Sigmoid colon (tissue), 7 donors: Measurements from ENCODE around the gene BHLHA9. TPM values are rescaled to one million over a fixed set of nuclear protein-coding genes. Genes with fewer than 3 reads are reported as not detected.

Source experiments
- DNase-seq: peaks from one replicate; pipeline ENCODE4 v3.0.0-alpha.2; 2019
- H3K27ac ChIP-seq, 4 donors: fragments of 200-600 bp; sonication (generic); one replicate each; pipeline ENCODE4 v1.5.1; 2016 to 2019; ENCODE audit warnings: mild to moderate bottlenecking in 1 of 4
- H3K27me3 ChIP-seq, 3 donors: fragments of 200-600 bp; sonication (generic); one replicate each; pipeline ENCODE4 v1.5.1; 2019; ENCODE audit warnings: mild to moderate bottlenecking in 1 of 3
- H3K36me3 ChIP-seq, 4 donors: fragments of 200-600 bp; sonication (generic); one replicate each; pipeline ENCODE4 v1.5.1; 2016 to 2019
- H3K4me1 ChIP-seq, 4 donors: fragments of 200-600 bp; sonication (generic); one replicate each; pipeline ENCODE4 v1.5.1; 2017 to 2019
- H3K4me3 ChIP-seq, 4 donors: fragments of 200-600 bp; sonication (generic); one replicate each; pipeline ENCODE4 v1.5.1; 2017 to 2019; ENCODE audit warnings: mild to moderate bottlenecking in 2 of 4, moderate library complexity in 1 of 4
- H3K9me3 ChIP-seq, 4 donors: fragments of 200-600 bp in 3 of 4; sonication (generic) in 3 of 4; one replicate each; pipeline versions ENCODE4 v1.5.1 to v1.6.1; 2013 to 2019
- CTCF ChIP-seq, 4 experiments: fragments of 450-650 bp in 3 of 4; fragments of 200-600 bp in 1 of 4; IDR thresholded peaks; one replicate each; pipeline ENCODE4 v1.5.1; 2016 to 2019; ENCODE audit warnings: antibody characterized with exemption in 4 of 4, mild to moderate bottlenecking in 3 of 4, moderate library complexity in 2 of 4
- EP300 ChIP-seq, 4 donors: sonication (generic); formaldehyde crosslinking; IDR thresholded peaks; one replicate each; pipeline ENCODE4 v1.6.1; 2017; ENCODE audit warnings: antibody characterized with exemption in 4 of 4
- POLR2A ChIP-seq, 2 donors: fragments of 450-650 bp; IDR thresholded peaks; one replicate each; pipeline ENCODE4 v1.6.1; 2016; ENCODE audit warnings: antibody characterized with exemption in 2 of 2, mild to moderate bottlenecking in 2 of 2, moderate library complexity in 2 of 2
- POLR2AphosphoS5 ChIP-seq, 4 donors: sonication (generic); formaldehyde crosslinking; IDR thresholded peaks; one replicate each; pipeline ENCODE4 v1.6.1; 2017; ENCODE audit warnings: antibody characterized with exemption in 4 of 4
- WGBS, 2 donors: extraction: QIAGEN DNeasy Blood & Tissue Kit; methylation state at CpG; one replicate each; pipeline ENCODE4 v1.1.7; 2013; 5-methylcytosine and 5-hydroxymethylcytosine counted together
- intact Hi-C: fragments of 100-400 bp; cut with DNase I; formaldehyde crosslinking; loops from one replicate; pipeline ENCODE4 v1.15.1; 2023
- polyA plus RNA-seq, 3 donors: library from polyadenylated mRNA; stranded (reverse); fragments of 200-250 nt; gene quantifications; one replicate each; pipeline ENCODE4 v1.2.3, GENCODE V29; 2013
- total RNA-seq, 4 donors: library from RNA; depleted of rRNA; stranded (reverse); fragments of >200 nt; gene quantifications; one replicate each; pipeline ENCODE4 v1.1.0, GENCODE V29; 2016
- donor health status: healthy with polysubstance abuse.
- donor health status: Bipolar disorder and iron deficiency.
- donor health status: healthy.

BHLHA9 gene
- total and polyA plus RNA-seq, 7 donors: not detected

GRCh38 chr17:1241929-1242328 lies 28.3 kb upstream of the BHLHA9 start:
- Histone ChIP-seq H3K4me3 (no peak overlapping the region), H3K27ac (peak overlapping the region in 1 of 4 donors; percentile 14), H3K36me3 (no peaks in the 10 kb centered on the region), H3K27me3 (peaks cover 0 to 18% (median 0%) of the 10 kb centered on the region in 3 donors), H3K9me3 (no peaks in the 10 kb centered on the region), H3K4me1 (no peaks in the 10 kb centered on the region)
- 21 to 62% methylated on average over 9 of the region's 9 CpGs for WGBS, 2 donors
- intact Hi-C loops: no loop called here
- TF ChIP-seq POLR2AphosphoS5 (IDR thresholded peaks at IDR 0.05) (peak in 1 of 4 donors; percentile 9), POLR2A (IDR thresholded peaks at IDR 0.05) (no peak), CTCF (IDR thresholded peaks at IDR 0.05) (no peak)
- peak; percentile 85 for DNase-seq

GRCh38 chr17:1244606-1245012 lies 25.6 kb upstream of the BHLHA9 start:
- no peaks in the 10 kb centered on the region for H3K36me3 ChIP-seq
- H3K27me3 ChIP-seq: peaks cover 0 to 13% (median 0%) of the 10 kb centered on the region in 3 donors
- TF ChIP-seq POLR2A (IDR thresholded peaks at IDR 0.05) (no peak), CTCF (IDR thresholded peaks at IDR 0.05) (no peak), EP300 (IDR thresholded peaks at IDR 0.05) (no peak), POLR2AphosphoS5 (IDR thresholded peaks at IDR 0.05) (no peak)
- H3K27ac ChIP-seq: no peak overlapping the region
- no peak overlapping the region for H3K4me3 ChIP-seq
- 78 to 91% methylated on average over 9 of the region's 9 CpGs for WGBS, 2 donors
- DNase-seq: no peak
- H3K9me3 ChIP-seq: no peaks in the 10 kb centered on the region
- H3K4me1 ChIP-seq: no peaks in the 10 kb centered on the region
- intact Hi-C loops: no loop called here

GRCh38 chr17:1251866-1252608 lies 18.2 kb upstream of the BHLHA9 start:
- H3K4me1 ChIP-seq: peaks cover 0 to 9% (median 2%) of the 10 kb centered on the region in 4 donors
- H3K4me3 ChIP-seq: no peak overlapping the region
- H3K27me3 ChIP-seq: no peaks in the 10 kb centered on the region
- no peaks in the 10 kb centered on the region for H3K9me3 ChIP-seq
- no peak overlapping the region for H3K27ac ChIP-seq
- no peak for TF ChIP-seq EP300 (IDR thresholded peaks at IDR 0.05)
- TF ChIP-seq CTCF (IDR thresholded peaks at IDR 0.05): no peak
- TF ChIP-seq POLR2A (IDR thresholded peaks at IDR 0.05): no peak
- TF ChIP-seq POLR2AphosphoS5 (IDR thresholded peaks at IDR 0.05): no peak
- no peak for DNase-seq
- no peaks in the 10 kb centered on the region for H3K36me3 ChIP-seq
- WGBS, 2 donors: 54 to 68% methylated on average over 16 of the region's 16 CpGs
- intact Hi-C loops: no loop called here

- no peak for TF ChIP-seq POLR2AphosphoS5 (IDR thresholded peaks at IDR 0.05)
- TF ChIP-seq POLR2A (IDR thresholded peaks at IDR 0.05): no peak
- no peak for TF ChIP-seq CTCF (IDR thresholded peaks at IDR 0.05)
- no peak for TF ChIP-seq EP300 (IDR thresholded peaks at IDR 0.05)
- intact Hi-C loops: no loop called here
- no peak for DNase-seq
- H3K4me1 ChIP-seq: peaks cover 0 to 12% (median 9%) of the 10 kb centered on the region in 4 donors
- no peaks in the 10 kb centered on the region for H3K36me3 ChIP-seq
- H3K27me3 ChIP-seq: no peaks in the 10 kb centered on the region
- H3K4me3 ChIP-seq: no peak overlapping the region
- H3K9me3 ChIP-seq: no peaks in the 10 kb centered on the region
- 70 to 75% methylated on average over 6 of the region's 6 CpGs for WGBS, 2 donors
- H3K27ac ChIP-seq: no peak overlapping the region
Measured at GRCh38 chr17:1255041-1255440, 15.2 kb upstream of the BHLHA9 start.
